HCT116 (cell line): ENCODE results near the gene IPCEF1. TPM values are rescaled to one million over a fixed set of nuclear protein-coding genes. Genes with fewer than 3 reads are reported as not detected.

Experiments used
- ATAC-seq: fragments of 200-7000 bp; cut with Tn5 transposase; 2 replicates; pipeline ENCODE4 v1.9.1; 2020; ENCODE audit warnings: mild to moderate bottlenecking, moderate library complexity
- BruUV-seq: library from RNA; stranded (reverse); fragments of 400-500 nt; replicated peaks from 2 replicates; lab custom pipeline; 2021; lab: Mats Ljungman, UMichigan
- CTCF ChIA-PET: fragments of 300-600 bp; sonication (Branson Sonifier 250); formaldehyde crosslinking; loops from one replicate; lab custom pipeline; 2021; ENCODE audit warnings: antibody characterized with exemption; lab: Charles Lee
- POLR2A ChIA-PET: fragments of 300-600, 350-600 bp; sonication (Branson Sonifier 250); formaldehyde crosslinking; loops from one replicate; lab custom pipeline; 2021; ENCODE audit warnings: antibody characterized with exemption; lab: Charles Lee
- RAD21 ChIA-PET, 2 experiments: fragments of 300-600 bp; sonication (Branson Sonifier 250); formaldehyde crosslinking; loops; one replicate each; lab custom pipeline; 2023; ENCODE audit warnings: low total read pairs in 2 of 2; ENCODE audit not compliant: uncharacterized antibody in 2 of 2, unreplicated experiment in 2 of 2, low non-redundant PET in 1 of 2; lab: Charles Lee
- DNase-seq: peaks from one replicate; pipeline ENCODE4 v3.0.0-alpha.2; 2010; ENCODE audit warnings: low read depth, low spot score
- H2AFZ ChIP-seq: fragments of 200-600 bp; shearing (Covaris generic), sonication (generic); 2 replicates; pipeline ENCODE4 v1.6.1; 2017; ENCODE audit warnings: low read depth, mixed run types, mixed read lengths, antibody characterized with exemption, low read length; ENCODE audit not compliant: poor library complexity, severe bottlenecking
- H3K27ac ChIP-seq: 2 replicates; pipeline ENCODE4 v1.5.1; 2012; ENCODE audit warnings: low read depth, low read length
- H3K27me3 ChIP-seq: fragments of 200-600 bp; sonication (generic); 2 replicates; pipeline ENCODE4 v1.6.1; 2016; ENCODE audit warnings: mixed run types, low read length, mixed read lengths; ENCODE audit not compliant: insufficient read depth
- H3K36me3 ChIP-seq, 2 experiments: fragments of 200-500 bp in 1 of 2; fragments of 200-600 bp in 1 of 2; sonication (Bioruptor generic) in 1 of 2; sonication (generic) in 1 of 2; 2 replicates each; pipeline versions ENCODE4 v1.5.1 to v1.6.1; 2014 to 2016; ENCODE audit warnings: low read length in 2 of 2, inconsistent platforms in 1 of 2, mixed read lengths in 1 of 2, mixed run types in 1 of 2; ENCODE audit not compliant: insufficient read depth in 2 of 2, control insufficient read depth in 1 of 2
- H3K4me1 ChIP-seq, 2 experiments: fragments of 200-600 bp in 1 of 2; sonication (generic) in 1 of 2; 2 replicates each; pipeline versions ENCODE4 v1.5.1 to v1.6.1; 2012 to 2017; ENCODE audit warnings: low read length in 2 of 2, inconsistent platforms in 1 of 2, mild to moderate bottlenecking in 1 of 2, mixed read lengths in 1 of 2, mixed run types in 1 of 2, moderate library complexity in 1 of 2; ENCODE audit not compliant: insufficient read depth in 2 of 2, control insufficient read depth in 1 of 2
- H3K4me2 ChIP-seq: fragments of 200-600 bp; sonication (generic); 2 replicates; pipeline ENCODE4 v1.6.1; 2017; ENCODE audit warnings: mixed run types, low read length, mixed read lengths
- H3K4me3 ChIP-seq, 2 experiments: fragments of 200-600 bp in 1 of 2; sonication (generic) in 1 of 2; replicated peaks in 1 of 2; 2 replicates each; pipeline ENCODE4 v1.5.1; 2011 to 2016; ENCODE audit warnings: low read length in 2 of 2, control low read depth in 1 of 2, low read depth in 1 of 2, mild to moderate bottlenecking in 1 of 2, mixed read lengths in 1 of 2, mixed run types in 1 of 2
- H3K79me2 ChIP-seq: fragments of 200-600 bp; sonication (generic); 2 replicates; pipeline ENCODE4 v1.6.1; 2017; ENCODE audit warnings: mild to moderate bottlenecking, mixed run types, low read length, moderate library complexity, mixed read lengths; ENCODE audit not compliant: insufficient read depth
- H3K9ac ChIP-seq: fragments of 200-600 bp; sonication (generic); 2 replicates; pipeline ENCODE4 v1.6.1; 2016; ENCODE audit warnings: low read length, mixed read lengths
- H3K9me2 ChIP-seq: fragments of 200-600 bp; sonication (generic), shearing (Covaris generic); 2 replicates; pipeline ENCODE4 v1.6.1; 2017; ENCODE audit warnings: mixed run types, mild to moderate bottlenecking, moderate library complexity; ENCODE audit not compliant: insufficient read depth
- H3K9me3 ChIP-seq, 2 experiments: fragments of 200-500 bp in 1 of 2; fragments of 200-600 bp in 1 of 2; sonication (Bioruptor generic) in 1 of 2; sonication (generic) in 1 of 2; 2 replicates each; pipeline ENCODE4 v1.6.1; 2014 to 2017; ENCODE audit warnings: low read length in 2 of 2, mixed read lengths in 2 of 2, inconsistent platforms in 1 of 2, low read depth in 1 of 2, mild to moderate bottlenecking in 1 of 2, mixed run types in 1 of 2, moderate library complexity in 1 of 2; ENCODE audit not compliant: control insufficient read depth in 1 of 2, insufficient read depth in 1 of 2
- H4K20me1 ChIP-seq: fragments of 200-600 bp; sonication (generic), shearing (Covaris generic); 2 replicates; pipeline ENCODE4 v1.6.1; 2017; ENCODE audit warnings: mixed run types, mild to moderate bottlenecking, moderate library complexity; ENCODE audit not compliant: insufficient read depth
- ATF3 ChIP-seq: IDR thresholded peaks from 2 replicates; pipeline ENCODE4 v1.6.1; 2012
- EGR1 ChIP-seq: IDR thresholded peaks from 2 replicates; pipeline ENCODE4 v1.6.1; 2012; ENCODE audit warnings: low read depth
- EZH2 ChIP-seq: fragments of 200-600 bp; sonication (generic); IDR thresholded peaks from 2 replicates; pipeline ENCODE4 v1.6.1; 2017; ENCODE audit warnings: antibody characterized with exemption, mixed run types
- JUND ChIP-seq: IDR thresholded peaks from 2 replicates; pipeline ENCODE4 v1.6.1; 2012
- POLR2A ChIP-seq: IDR thresholded peaks from 2 replicates; pipeline ENCODE4 v1.7.0; 2011; ENCODE audit warnings: borderline replicate concordance; ENCODE audit not compliant: insufficient read depth, insufficient read length; ENCODE audit errors: extremely low read depth
- POLR2AphosphoS5 ChIP-seq: IDR thresholded peaks from 2 replicates; pipeline ENCODE4 v1.6.1; 2011; ENCODE audit warnings: mild to moderate bottlenecking, low read depth, low read length, moderate library complexity
- REST ChIP-seq: IDR thresholded peaks from 2 replicates; pipeline ENCODE4 v1.6.1; 2012; ENCODE audit warnings: low read depth
- SIN3A ChIP-seq: IDR thresholded peaks from 2 replicates; pipeline ENCODE4 v1.6.1; 2012; ENCODE audit warnings: low read depth
- SRF ChIP-seq: IDR thresholded peaks from 2 replicates; pipeline ENCODE4 v1.6.1; 2012; ENCODE audit warnings: low read depth
- TCF7L2 ChIP-seq: IDR thresholded peaks from 2 replicates; pipeline ENCODE4 v1.7.0; 2011; ENCODE audit warnings: borderline replicate concordance, inconsistent platforms; ENCODE audit not compliant: insufficient read depth, insufficient read length; ENCODE audit errors: extremely low read depth
- YY1 ChIP-seq: IDR thresholded peaks from 2 replicates; pipeline ENCODE4 v1.6.1; 2011; ENCODE audit warnings: low read length, low read depth, moderate library complexity, mild to moderate bottlenecking; ENCODE audit not compliant: insufficient replicate concordance; ENCODE audit errors: extremely low read depth
- ZFX ChIP-seq: fragments of 450-650 bp; IDR thresholded peaks from 2 replicates; pipeline ENCODE4 v1.6.1; 2017
- intact Hi-C: fragments of 100-400 bp; cut with micrococcal nuclease; formaldehyde crosslinking; loops from 2 replicates; pipeline ENCODE4 v1.10.0; 2022
- total RNA-seq: library from RNA; stranded (reverse); gene quantifications from one replicate; pipeline ENCODE4 v1.2.1, GENCODE V29; 2021; ENCODE audit not compliant: unreplicated experiment
- TF ChIP-seq, protein P1 (sequence below), 3 experiments: fragments of 200-600 bp in 1 of 3; sonication (generic) in 1 of 3; IDR thresholded peaks in 2 of 3; conservative IDR thresholded peaks in 1 of 3; 2 replicates each; pipeline ENCODE4 v1.5.1; 2012 to 2017; ENCODE audit warnings: low read depth in 2 of 3, low read length in 2 of 3, antibody characterized with exemption in 1 of 3, borderline replicate concordance in 1 of 3, control low read depth in 1 of 3, mild to moderate bottlenecking in 1 of 3, mixed read lengths in 1 of 3, mixed run types in 1 of 3, moderate library complexity in 1 of 3; ENCODE audit not compliant: insufficient read depth in 1 of 3

Gene IPCEF1
- total RNA-seq, 1 experiment from 2014 or later: 0.32 TPM

DNA sequence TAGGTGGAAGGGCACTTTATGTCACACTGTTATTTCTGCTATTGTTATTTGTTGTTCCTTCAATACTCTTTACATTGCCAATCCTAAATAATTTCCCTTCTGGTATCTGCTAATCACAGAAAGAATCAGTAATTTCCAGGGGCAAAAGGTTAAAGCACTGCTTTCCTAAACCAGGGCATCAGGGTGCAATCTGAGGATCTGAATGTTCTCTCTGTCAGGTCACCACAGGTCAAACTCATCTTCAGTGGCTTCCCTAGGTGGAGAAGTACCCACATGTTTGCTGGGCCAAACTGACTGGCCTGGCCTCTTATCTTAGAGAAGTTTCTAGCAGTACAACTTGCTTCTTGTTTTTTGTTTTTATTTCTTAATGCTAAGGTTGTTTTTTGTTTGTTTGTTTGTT, 198.9 kb downstream of the IPCEF1 start (continued):
- TF ChIP-seq REST (no peak), SRF (no peak), TCF7L2 (no peak), EZH2 (no peak)
- TF ChIP-seq, protein P1, sequence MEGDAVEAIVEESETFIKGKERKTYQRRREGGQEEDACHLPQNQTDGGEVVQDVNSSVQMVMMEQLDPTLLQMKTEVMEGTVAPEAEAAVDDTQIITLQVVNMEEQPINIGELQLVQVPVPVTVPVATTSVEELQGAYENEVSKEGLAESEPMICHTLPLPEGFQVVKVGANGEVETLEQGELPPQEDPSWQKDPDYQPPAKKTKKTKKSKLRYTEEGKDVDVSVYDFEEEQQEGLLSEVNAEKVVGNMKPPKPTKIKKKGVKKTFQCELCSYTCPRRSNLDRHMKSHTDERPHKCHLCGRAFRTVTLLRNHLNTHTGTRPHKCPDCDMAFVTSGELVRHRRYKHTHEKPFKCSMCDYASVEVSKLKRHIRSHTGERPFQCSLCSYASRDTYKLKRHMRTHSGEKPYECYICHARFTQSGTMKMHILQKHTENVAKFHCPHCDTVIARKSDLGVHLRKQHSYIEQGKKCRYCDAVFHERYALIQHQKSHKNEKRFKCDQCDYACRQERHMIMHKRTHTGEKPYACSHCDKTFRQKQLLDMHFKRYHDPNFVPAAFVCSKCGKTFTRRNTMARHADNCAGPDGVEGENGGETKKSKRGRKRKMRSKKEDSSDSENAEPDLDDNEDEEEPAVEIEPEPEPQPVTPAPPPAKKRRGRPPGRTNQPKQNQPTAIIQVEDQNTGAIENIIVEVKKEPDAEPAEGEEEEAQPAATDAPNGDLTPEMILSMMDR (IDR thresholded peaks at IDR 0.05 in 2 of 3, conservative IDR thresholded peaks at IDR 0.05 in 1 of 3; ENCODE audit: borderline replicate concordance in 1 of 3, insufficient read depth in 1 of 3, low read depth in 2 of 3, low read length in 2 of 3): no peak

GRCh38 chr6:154157082-154157481, 199.5 kb downstream of the IPCEF1 start:
- Histone ChIP-seq H3K27me3 (no peaks in the 10 kb centered on the region), H3K4me1 (no peaks in the 10 kb centered on the region), H3K9me3 (no peaks in the 10 kb centered on the region), H2AFZ (no peak overlapping the region), H3K79me2 (no peaks in the 10 kb centered on the region), H3K27ac (no peak overlapping the region), H3K9me2 (no peaks in the 10 kb centered on the region), H4K20me1 (no peaks in the 10 kb centered on the region), H3K4me3 (no peak overlapping the region), H3K36me3 (no peaks in the 10 kb centered on the region), H3K4me2 (no peak overlapping the region), H3K9ac (no peak overlapping the region)
- TF ChIP-seq POLR2A (no peak), YY1 (no peak), ZFX (no peak), JUND (no peak), SIN3A (no peak), ATF3 (no peak), EGR1 (no peak), POLR2AphosphoS5 (no peak), EZH2 (no peak)
- TF ChIP-seq, protein P1 (IDR thresholded peaks at IDR 0.05 in 2 of 3, conservative IDR thresholded peaks at IDR 0.05 in 1 of 3; ENCODE audit: borderline replicate concordance in 1 of 3, insufficient read depth in 1 of 3, low read depth in 2 of 3, low read length in 2 of 3): no peak
- CTCF ChIA-PET: interaction anchor here (0.8 to 2.5 kb wide), 2 partner anchors 118 to 120 kb away, joined by 3 to 13 read pairs; no protein-coding TSS in a partner anchor
- POLR2A ChIA-PET: no interaction called here
- intact Hi-C loops: loop anchor here (10.0 kb wide), 1 partner anchor 348 kb away; no protein-coding TSS in a partner anchor
- ATAC-seq (no peak), DNase-seq (no peak)
- RAD21 ChIA-PET: no interaction called here
- no TSS peak for BruUV-seq
